HFF-Myc (cell line): ENCODE data around the gene MIPOL1.

Source experiments
- DNase-seq: peaks from one replicate; pipeline ENCODE4 v3.0.0-alpha.2; 2011; ENCODE audit warnings: low read depth; ENCODE audit errors: extremely low read depth
- H3K4me3 ChIP-seq: replicated peaks from 2 replicates; pipeline ENCODE4 v1.5.1; 2011; ENCODE audit warnings: low read depth, mild to moderate bottlenecking, control low read depth, low read length
- TF ChIP-seq, protein P1 (sequence below): IDR thresholded peaks from 2 replicates; pipeline ENCODE4 v1.5.1; 2012; ENCODE audit warnings: mild to moderate bottlenecking, low read depth, low read length, control low read depth; ENCODE audit errors: missing control alignments

MIPOL1 gene

GRCh38 chr14:37254411-37254947, 56.7 kb downstream of the MIPOL1 start:
- DNase-seq = no peak
- no peak overlapping the region for H3K4me3 ChIP-seq

DNA sequence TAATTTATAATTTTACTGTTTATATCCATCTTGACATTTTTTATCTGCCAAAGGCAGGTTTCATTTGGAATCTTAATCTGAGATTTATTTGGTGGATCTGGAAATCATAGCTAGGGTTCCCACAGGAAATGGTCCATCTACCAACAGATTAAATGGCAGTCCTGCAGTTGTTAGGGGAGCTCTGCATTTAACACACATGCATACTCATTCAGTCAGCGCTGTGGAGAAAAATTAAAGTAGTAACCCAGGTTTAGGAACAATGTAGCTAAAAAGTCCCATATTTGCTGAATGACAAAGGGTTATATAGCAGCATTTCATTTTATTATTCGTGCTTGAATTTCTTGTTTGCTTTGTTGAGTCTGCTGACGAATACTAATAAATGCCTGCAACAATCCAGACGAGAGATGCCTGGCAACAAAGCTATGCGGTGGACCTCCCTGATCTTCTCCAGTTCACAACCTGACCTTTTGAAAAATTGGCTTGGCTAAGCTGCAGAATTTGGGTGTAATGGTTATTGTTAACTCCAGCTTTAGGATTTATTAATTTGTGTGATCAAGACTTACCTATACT, 59.8 kb downstream of the MIPOL1 start:
- no peak for DNase-seq
- TF ChIP-seq, protein P1, sequence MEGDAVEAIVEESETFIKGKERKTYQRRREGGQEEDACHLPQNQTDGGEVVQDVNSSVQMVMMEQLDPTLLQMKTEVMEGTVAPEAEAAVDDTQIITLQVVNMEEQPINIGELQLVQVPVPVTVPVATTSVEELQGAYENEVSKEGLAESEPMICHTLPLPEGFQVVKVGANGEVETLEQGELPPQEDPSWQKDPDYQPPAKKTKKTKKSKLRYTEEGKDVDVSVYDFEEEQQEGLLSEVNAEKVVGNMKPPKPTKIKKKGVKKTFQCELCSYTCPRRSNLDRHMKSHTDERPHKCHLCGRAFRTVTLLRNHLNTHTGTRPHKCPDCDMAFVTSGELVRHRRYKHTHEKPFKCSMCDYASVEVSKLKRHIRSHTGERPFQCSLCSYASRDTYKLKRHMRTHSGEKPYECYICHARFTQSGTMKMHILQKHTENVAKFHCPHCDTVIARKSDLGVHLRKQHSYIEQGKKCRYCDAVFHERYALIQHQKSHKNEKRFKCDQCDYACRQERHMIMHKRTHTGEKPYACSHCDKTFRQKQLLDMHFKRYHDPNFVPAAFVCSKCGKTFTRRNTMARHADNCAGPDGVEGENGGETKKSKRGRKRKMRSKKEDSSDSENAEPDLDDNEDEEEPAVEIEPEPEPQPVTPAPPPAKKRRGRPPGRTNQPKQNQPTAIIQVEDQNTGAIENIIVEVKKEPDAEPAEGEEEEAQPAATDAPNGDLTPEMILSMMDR = no peak

More at GRCh38 chr14:37254411-37254947, 56.7 kb downstream of the MIPOL1 start:
- TF ChIP-seq, protein P1 = no peak

DNA sequence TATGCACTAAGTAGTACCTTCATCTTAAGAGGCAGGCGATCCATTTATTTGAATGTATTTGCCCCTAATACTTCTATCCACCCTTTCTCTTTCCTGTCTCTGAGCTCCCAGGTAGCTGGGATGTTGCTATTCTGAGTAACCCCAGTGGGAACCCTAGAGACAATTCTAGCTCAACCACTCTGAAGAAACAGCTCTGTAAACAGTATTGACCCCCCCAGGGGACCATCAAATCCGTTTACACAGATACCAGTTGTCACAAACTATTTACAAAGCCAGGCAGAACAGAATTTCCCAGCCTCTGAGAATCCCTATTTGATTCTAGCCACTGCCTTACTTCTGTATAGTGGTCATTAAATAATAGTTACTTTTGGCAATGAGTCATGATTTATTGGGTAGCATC, 64.9 kb downstream of the MIPOL1 start:
- no peak overlapping the region for H3K4me3 ChIP-seq
- TF ChIP-seq, protein P1 = no peak
- DNase-seq = no peak

More for the DNA sequence above, 59.8 kb downstream of the MIPOL1 start:
- H3K4me3 ChIP-seq = no peak overlapping the region

DNA sequence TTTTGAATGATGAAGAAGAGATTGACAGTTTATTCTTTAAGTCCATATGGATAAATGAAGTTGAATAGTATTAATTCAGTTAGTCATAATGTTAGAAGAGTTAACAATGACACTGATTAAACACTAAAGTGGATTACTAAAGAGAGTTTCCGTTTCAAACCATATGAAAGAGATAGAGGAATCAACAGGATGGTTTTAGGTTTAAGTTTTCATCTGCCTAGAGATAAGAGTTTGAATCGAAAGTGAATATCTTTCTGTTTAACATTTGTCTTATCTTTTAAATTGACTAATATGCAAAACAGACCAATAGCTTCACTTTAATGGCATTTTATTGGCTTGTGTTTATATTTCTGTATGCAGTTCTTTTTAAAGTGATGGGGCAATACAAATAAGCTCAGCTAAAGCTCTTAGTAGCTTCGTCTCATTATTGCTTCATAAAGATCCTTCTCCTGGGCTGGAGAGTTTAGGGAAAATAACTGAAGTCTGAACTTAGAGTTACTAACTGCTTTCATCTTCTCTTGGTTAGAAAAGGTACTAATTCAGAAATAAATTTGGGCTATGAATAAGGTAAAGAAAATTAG, 66.0 kb downstream of the MIPOL1 start:
- DNase-seq = no peak
- TF ChIP-seq, protein P1 = no peak
- H3K4me3 ChIP-seq = no peak overlapping the region

DNA sequence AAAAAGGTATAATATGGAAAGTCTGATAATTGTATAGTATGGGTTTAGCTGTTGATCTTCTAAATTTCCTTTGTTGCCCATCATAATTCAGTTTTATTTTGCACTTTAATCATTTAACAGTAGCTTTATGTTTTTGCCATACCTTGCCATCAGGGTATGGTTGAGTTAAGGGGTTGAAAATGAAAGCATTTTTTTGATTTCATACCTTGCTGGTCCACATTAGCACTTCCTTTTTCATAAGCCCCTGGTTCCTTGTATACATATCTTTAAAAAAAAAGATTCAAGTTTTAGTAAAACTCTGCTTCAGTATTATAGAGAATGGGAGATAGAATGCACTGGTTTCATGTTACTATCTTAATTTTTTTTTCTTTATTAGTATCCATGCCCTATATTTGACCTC, 71.1 kb downstream of the MIPOL1 start:
- TF ChIP-seq, protein P1 = no peak
- H3K4me3 ChIP-seq = no peak overlapping the region
- DNase-seq = no peak

DNA sequence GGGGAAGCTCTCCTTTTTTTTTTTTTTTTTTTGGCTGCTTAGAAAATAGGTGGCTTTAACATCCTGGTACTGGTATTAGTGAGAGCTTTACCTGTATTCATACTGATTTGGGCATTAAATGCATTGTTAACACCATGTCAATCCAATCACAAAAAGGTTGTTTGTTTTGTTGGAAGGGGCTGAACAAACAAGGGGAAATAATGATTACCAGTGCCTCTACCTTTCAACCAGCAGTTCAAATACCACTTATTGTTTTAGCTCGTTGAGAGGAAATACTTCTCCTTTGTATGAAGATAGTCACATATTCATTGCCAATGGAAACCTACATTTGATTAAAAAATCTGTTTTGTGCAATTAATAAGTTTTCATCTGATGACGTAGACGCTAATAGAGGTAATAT, 72.9 kb downstream of the MIPOL1 start:
- TF ChIP-seq, protein P1 = no peak
- no peak overlapping the region for H3K4me3 ChIP-seq
- no peak for DNase-seq
